ENCODE measurements around the gene PIK3R1.

GRCh38 chr5:68274847-68275651 lies 59.5 kb downstream of the PIK3R1 start:
- TF ChIP-seq POLR2AphosphoS5 (IDR thresholded peaks at IDR 0.05; ENCODE audit: low read depth, low read length) (no peak), POLR2A (IDR thresholded peaks at IDR 0.05; ENCODE audit: low read depth, low read length) (no peak)

Measured in GM12892 (cell line).